ENCODE data around the gene ELL2. TPM values are rescaled to one million over a fixed set of nuclear protein-coding genes. Genes with fewer than 3 reads are reported as not detected.
A peak's percentile ranks its signal among the peaks of the same experiment; 100 is the strongest.

The ELL2 gene
- total and polyA plus RNA-seq, 2 of the 13 experiments (the other 11 are each of a cell fraction or from before 2014, with no cell fraction given), result 78.9 to 97.1 TPM

DNA sequence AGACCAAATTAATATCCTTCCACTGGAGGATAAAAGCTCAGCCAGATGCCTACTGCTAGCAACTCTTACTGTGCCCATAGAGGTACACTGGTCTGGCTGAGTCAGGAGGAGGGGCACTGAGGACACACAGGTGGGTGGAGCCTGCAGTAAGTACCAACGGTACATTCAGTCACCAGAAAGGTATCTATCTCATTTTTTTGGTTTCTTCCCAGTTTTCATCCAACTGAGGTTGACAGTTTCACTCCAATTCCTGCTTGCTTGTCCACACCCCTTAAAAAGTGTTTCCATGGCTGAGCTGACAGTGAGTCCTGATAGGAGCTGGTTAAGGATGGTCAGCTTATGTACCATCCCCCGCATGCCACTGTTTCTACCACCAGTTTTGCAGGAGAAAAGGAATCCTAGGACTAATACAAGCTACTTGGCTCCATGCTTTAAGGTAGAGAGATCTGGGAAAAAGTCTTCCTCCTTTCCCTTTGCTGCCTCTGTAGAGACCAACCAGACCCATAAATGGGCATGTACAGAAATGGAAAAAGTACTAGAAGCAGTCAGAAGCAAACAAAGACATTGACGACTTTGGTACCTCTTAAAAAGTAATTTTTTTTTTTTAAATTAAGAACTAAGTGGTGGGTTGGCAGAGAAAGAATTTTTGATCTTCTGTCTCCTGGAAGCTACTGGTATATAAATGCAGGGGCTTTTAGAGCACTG is 3.2 kb downstream of the ELL2 start (continued):
- TF ChIP-seq, protein P1, sequence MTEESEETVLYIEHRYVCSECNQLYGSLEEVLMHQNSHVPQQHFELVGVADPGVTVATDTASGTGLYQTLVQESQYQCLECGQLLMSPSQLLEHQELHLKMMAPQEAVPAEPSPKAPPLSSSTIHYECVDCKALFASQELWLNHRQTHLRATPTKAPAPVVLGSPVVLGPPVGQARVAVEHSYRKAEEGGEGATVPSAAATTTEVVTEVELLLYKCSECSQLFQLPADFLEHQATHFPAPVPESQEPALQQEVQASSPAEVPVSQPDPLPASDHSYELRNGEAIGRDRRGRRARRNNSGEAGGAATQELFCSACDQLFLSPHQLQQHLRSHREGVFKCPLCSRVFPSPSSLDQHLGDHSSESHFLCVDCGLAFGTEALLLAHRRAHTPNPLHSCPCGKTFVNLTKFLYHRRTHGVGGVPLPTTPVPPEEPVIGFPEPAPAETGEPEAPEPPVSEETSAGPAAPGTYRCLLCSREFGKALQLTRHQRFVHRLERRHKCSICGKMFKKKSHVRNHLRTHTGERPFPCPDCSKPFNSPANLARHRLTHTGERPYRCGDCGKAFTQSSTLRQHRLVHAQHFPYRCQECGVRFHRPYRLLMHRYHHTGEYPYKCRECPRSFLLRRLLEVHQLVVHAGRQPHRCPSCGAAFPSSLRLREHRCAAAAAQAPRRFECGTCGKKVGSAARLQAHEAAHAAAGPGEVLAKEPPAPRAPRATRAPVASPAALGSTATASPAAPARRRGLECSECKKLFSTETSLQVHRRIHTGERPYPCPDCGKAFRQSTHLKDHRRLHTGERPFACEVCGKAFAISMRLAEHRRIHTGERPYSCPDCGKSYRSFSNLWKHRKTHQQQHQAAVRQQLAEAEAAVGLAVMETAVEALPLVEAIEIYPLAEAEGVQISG (CRISPR knock-in tag; IDR thresholded peaks at IDR 0.05), result no peak
- TF ChIP-seq, protein P2, sequence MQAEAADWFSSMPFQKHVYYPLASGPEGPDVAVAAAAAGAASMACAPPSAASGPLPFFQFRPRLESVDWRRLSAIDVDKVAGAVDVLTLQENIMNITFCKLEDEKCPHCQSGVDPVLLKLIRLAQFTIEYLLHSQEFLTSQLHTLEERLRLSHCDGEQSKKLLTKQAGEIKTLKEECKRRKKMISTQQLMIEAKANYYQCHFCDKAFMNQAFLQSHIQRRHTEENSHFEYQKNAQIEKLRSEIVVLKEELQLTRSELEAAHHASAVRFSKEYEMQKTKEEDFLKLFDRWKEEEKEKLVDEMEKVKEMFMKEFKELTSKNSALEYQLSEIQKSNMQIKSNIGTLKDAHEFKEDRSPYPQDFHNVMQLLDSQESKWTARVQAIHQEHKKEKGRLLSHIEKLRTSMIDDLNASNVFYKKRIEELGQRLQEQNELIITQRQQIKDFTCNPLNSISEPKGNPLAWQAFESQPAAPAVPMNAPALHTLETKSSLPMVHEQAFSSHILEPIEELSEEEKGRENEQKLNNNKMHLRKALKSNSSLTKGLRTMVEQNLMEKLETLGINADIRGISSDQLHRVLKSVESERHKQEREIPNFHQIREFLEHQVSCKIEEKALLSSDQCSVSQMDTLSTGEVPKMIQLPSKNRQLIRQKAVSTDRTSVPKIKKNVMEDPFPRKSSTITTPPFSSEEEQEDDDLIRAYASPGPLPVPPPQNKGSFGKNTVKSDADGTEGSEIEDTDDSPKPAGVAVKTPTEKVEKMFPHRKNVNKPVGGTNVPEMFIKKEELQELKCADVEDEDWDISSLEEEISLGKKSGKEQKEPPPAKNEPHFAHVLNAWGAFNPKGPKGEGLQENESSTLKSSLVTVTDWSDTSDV (CRISPR knock-in tag; IDR thresholded peaks at IDR 0.05), result no peak
- no peak for TF ChIP-seq CEBPG (CRISPR knock-in tag; IDR thresholded peaks at IDR 0.05)
- TF ChIP-seq FOXK1 (CRISPR knock-in tag; IDR thresholded peaks at IDR 0.05; ENCODE audit: borderline replicate concordance, low read depth), result no peak
- TF ChIP-seq ZNF446 (CRISPR knock-in tag; IDR thresholded peaks at IDR 0.05), result no peak
- no peak for TF ChIP-seq DNMT3B (CRISPR knock-in tag; conservative IDR thresholded peaks at IDR 0.05)
- no peak for TF ChIP-seq CEBPB (IDR thresholded peaks at IDR 0.05; ENCODE audit: borderline replicate concordance, low read depth, low read length)
- no peak for TF ChIP-seq ETV6 (CRISPR knock-in tag; conservative IDR thresholded peaks at IDR 0.05)
- TF ChIP-seq ATAD3A (CRISPR knock-in tag; IDR thresholded peaks at IDR 0.05), result no peak
- peak; percentile 44 for TF ChIP-seq SALL1 (CRISPR knock-in tag; IDR thresholded peaks at IDR 0.05)
- no peak for TF ChIP-seq RFX3 (CRISPR knock-in tag; IDR thresholded peaks at IDR 0.05)
- no peak for TF ChIP-seq ZSCAN21 (CRISPR knock-in tag; IDR thresholded peaks at IDR 0.05; ENCODE audit: borderline replicate concordance)
- TF ChIP-seq EED (CRISPR knock-in tag; IDR thresholded peaks at IDR 0.05), result no peak
- TF ChIP-seq, protein P3, sequence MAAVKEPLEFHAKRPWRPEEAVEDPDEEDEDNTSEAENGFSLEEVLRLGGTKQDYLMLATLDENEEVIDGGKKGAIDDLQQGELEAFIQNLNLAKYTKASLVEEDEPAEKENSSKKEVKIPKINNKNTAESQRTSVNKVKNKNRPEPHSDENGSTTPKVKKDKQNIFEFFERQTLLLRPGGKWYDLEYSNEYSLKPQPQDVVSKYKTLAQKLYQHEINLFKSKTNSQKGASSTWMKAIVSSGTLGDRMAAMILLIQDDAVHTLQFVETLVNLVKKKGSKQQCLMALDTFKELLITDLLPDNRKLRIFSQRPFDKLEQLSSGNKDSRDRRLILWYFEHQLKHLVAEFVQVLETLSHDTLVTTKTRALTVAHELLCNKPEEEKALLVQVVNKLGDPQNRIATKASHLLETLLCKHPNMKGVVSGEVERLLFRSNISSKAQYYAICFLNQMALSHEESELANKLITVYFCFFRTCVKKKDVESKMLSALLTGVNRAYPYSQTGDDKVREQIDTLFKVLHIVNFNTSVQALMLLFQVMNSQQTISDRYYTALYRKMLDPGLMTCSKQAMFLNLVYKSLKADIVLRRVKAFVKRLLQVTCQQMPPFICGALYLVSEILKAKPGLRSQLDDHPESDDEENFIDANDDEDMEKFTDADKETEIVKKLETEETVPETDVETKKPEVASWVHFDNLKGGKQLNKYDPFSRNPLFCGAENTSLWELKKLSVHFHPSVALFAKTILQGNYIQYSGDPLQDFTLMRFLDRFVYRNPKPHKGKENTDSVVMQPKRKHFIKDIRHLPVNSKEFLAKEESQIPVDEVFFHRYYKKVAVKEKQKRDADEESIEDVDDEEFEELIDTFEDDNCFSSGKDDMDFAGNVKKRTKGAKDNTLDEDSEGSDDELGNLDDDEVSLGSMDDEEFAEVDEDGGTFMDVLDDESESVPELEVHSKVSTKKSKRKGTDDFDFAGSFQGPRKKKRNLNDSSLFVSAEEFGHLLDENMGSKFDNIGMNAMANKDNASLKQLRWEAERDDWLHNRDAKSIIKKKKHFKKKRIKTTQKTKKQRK (IDR thresholded peaks at IDR 0.05; ENCODE audit: low read length), result no peak
- TF ChIP-seq KDM4B (CRISPR knock-in tag; IDR thresholded peaks at IDR 0.05), result no peak
- no peak for TF ChIP-seq NFRKB (IDR thresholded peaks at IDR 0.05)
- peak; percentile 3; the same call in 1 of the 2 replicates for TF ChIP-seq TBX2 (CRISPR knock-in tag; IDR thresholded peaks at IDR 0.05; ENCODE audit: borderline replicate concordance)
- no peak for TF ChIP-seq IRF2 (CRISPR knock-in tag; IDR thresholded peaks at IDR 0.05)
- TF ChIP-seq HNRNPL (IDR thresholded peaks at IDR 0.05; ENCODE audit: low read depth, low read length), result no peak
- no peak for TF ChIP-seq ZNF543 (CRISPR knock-in tag; IDR thresholded peaks at IDR 0.05)

All from HepG2 (cell line).